22Rv1 (cell line): Measurements from ENCODE around the gene SLC4A11.

Experiments
- ZFX ChIP-seq: fragments of 450-650 bp; IDR thresholded peaks from 2 replicates; pipeline ENCODE4 v1.6.1; 2017; ENCODE audit warnings: antibody characterized with exemption, borderline replicate concordance
- TF ChIP-seq, protein P1 (sequence below): fragments of 450-650 bp; IDR thresholded peaks from 2 replicates; pipeline ENCODE4 v1.5.1; 2017; ENCODE audit warnings: mild to moderate bottlenecking

DNA sequence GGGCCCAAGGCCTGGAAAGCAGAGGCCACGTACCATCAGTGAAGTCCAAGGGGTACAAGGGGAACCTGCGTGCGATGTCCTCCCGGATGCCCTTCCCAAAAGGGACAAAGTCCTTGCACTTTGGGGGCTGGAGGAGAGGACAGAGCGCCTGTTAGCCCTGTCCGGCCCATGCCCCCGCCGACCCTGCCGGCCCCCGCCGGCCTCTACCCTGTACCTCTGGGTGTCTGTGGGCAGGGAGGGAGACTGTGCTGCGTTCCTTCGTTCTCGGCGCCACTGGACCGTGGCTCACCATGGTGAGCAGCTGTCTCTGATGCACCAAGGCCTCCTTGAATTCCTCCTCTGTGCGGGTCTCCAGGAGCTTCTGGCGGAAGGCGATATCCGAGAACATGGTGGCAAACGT is 7.9 kb downstream of the SLC4A11 start:
- TF ChIP-seq, protein P1, sequence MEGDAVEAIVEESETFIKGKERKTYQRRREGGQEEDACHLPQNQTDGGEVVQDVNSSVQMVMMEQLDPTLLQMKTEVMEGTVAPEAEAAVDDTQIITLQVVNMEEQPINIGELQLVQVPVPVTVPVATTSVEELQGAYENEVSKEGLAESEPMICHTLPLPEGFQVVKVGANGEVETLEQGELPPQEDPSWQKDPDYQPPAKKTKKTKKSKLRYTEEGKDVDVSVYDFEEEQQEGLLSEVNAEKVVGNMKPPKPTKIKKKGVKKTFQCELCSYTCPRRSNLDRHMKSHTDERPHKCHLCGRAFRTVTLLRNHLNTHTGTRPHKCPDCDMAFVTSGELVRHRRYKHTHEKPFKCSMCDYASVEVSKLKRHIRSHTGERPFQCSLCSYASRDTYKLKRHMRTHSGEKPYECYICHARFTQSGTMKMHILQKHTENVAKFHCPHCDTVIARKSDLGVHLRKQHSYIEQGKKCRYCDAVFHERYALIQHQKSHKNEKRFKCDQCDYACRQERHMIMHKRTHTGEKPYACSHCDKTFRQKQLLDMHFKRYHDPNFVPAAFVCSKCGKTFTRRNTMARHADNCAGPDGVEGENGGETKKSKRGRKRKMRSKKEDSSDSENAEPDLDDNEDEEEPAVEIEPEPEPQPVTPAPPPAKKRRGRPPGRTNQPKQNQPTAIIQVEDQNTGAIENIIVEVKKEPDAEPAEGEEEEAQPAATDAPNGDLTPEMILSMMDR, result no peak
- TF ChIP-seq ZFX, result no peak
